Neuron (in vitro differentiated cells): Measurements from ENCODE around the gene TPSD1.

Experiments used
- H2AFZ ChIP-seq: one replicate; pipeline ENCODE4 v1.6.1; 2013; ENCODE audit warnings: low read depth, mild to moderate bottlenecking, inconsistent platforms, low read length, moderate library complexity
- H3K27me3 ChIP-seq: one replicate; pipeline ENCODE4 v1.6.1; 2013; ENCODE audit warnings: low read length; ENCODE audit not compliant: insufficient read depth
- H3K36me3 ChIP-seq: one replicate; pipeline ENCODE4 v1.6.1; 2013; ENCODE audit warnings: low read length; ENCODE audit not compliant: insufficient read depth
- H3K4me1 ChIP-seq: one replicate; pipeline ENCODE4 v1.6.1; 2013; ENCODE audit warnings: low read length; ENCODE audit not compliant: insufficient read depth
- H3K4me3 ChIP-seq: 2 replicates; pipeline ENCODE4 v1.5.1; 2013; ENCODE audit warnings: mild to moderate bottlenecking, low read length, moderate library complexity
- H3K9me3 ChIP-seq: one replicate; pipeline ENCODE4 v1.6.1; 2013; ENCODE audit warnings: low read length

Gene TPSD1

DNA sequence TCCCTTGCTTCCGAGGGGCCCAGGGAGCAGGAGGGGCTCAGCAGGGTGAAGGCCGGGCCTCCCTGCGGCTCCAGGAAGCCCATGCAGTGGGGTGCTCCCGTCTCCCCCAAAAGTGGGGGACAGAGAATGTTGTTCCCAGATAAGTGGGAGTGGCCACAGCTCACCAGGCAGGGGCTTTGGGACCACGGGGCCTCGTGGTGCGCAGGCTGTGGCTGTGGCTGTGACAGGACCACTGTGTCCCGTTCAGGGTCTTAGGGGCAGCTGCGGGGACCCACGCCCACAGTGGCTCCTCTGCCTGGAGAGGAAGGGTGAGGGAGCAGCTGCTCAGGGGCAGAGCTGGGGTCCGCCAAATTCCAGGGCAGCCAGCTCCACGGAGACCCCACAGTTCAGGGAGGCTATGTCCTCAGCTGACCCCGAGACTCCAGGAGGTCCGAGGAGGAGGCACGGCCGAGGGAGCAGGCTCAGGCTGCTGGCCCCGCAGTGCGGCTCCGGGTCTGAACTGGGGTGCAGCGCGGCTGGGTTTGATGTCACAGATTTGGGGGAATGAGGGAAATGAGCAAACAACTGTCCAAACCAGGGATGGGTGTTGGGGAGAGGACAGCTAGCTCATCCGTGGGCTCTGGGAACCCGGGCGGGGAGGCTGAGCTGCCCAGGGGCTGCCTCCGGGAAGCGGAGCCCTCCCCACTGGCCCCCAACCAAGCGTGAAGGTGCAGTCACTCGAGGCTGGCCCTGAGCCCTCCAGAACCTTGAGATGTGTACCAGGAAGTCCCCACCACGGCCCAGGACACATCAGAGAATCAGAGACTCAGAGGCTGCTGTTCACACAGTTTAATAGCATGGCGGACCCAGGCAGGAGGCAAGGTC, 23.4 kb downstream of the TPSD1 start:
- Histone ChIP-seq H3K4me1 (peaks cover 13% of the 10 kb centered on the region), H3K9me3 (no peaks in the 10 kb centered on the region), H2AFZ (no peak overlapping the region), H3K36me3 (no peaks in the 10 kb centered on the region), H3K27me3 (peaks cover 27% of the 10 kb centered on the region), H3K4me3 (no peak overlapping the region)

DNA sequence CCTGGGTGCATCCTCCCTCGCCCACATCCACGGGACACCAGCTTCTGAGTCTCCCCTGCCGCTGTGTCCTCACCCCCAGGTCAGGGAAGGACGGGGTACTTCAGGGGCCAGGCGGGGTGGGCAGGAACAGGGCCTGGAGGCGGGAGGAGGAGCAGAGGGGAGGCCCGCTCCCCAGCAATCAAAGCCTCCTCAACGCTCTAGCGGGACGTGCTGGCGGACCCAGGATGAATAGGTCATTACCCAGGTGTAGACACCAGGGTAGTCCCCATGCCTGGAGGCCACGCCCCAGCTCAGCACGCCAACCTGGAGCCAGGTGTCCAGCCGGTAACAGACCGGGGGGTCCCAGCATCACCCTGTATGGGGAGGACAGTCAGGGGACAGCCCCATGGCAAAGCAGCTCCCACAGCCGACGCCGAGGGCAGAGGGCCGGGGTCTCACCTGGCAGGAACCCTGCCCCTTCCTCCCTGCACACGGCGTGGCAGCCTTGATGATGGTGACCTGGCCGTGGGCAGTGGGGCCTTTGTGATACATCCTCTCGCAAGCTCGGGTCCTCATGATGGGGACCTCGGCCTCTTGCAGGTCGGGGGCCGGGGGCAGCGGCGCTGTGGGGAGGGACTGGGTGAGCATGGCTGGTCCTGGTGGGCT, 24.2 kb downstream of the TPSD1 start:
- Histone ChIP-seq H3K4me3 (no peak overlapping the region), H3K4me1 (peaks cover 13% of the 10 kb centered on the region), H3K36me3 (no peaks in the 10 kb centered on the region), H3K27me3 (peaks cover 27% of the 10 kb centered on the region), H3K9me3 (no peaks in the 10 kb centered on the region), H2AFZ (no peak overlapping the region)

DNA sequence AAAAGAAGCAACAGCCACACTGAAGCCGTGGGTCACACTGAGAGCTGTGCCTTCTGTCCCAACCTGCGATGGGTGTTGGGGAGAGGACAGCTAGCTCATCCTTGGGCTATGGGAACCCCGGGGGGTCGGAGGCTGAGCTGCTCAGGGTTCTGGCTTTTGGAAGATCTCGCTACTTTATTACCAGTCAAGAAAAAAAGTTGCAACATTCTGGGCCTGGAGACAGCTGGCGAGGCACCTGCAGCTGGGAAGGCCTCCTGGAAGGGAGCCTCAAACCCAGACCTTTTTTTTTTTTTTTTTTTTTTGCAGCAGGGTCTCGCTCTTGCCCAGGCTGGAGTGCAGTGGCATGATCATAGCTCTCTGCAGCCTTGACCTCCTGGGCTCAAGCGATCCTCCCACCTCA, 24.9 kb downstream of the TPSD1 start:
- Histone ChIP-seq H3K4me3 (no peak overlapping the region), H3K4me1 (peaks cover 13% of the 10 kb centered on the region), H2AFZ (no peak overlapping the region), H3K9me3 (no peaks in the 10 kb centered on the region), H3K36me3 (no peaks in the 10 kb centered on the region), H3K27me3 (peaks cover 34% of the 10 kb centered on the region)

DNA sequence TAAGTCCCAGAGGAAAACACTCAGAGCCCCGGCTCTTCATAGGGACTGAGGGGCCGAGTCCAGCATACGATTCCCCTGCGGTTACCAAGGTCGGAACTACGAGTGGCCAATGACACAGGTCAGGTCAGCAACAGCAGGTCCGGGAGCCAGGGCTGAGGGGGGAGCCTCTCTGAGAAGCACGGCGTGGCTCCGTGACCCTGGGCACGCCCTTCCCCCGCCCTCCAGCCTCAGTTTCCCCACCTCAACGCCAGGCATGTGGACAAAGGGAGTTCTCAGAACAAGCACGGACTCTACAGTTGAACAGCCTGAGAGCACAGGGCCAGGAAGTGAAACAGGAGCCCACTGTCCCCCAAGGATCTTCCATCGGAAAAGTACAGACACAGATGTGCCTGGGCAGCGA, 25.6 kb downstream of the TPSD1 start:
- H3K9me3 ChIP-seq = no peaks in the 10 kb centered on the region
- no peak overlapping the region for H3K4me3 ChIP-seq
- H3K4me1 ChIP-seq = peaks cover 13% of the 10 kb centered on the region
- peaks cover 41% of the 10 kb centered on the region for H3K27me3 ChIP-seq
- no peaks in the 10 kb centered on the region for H3K36me3 ChIP-seq
- no peak overlapping the region for H2AFZ ChIP-seq

DNA sequence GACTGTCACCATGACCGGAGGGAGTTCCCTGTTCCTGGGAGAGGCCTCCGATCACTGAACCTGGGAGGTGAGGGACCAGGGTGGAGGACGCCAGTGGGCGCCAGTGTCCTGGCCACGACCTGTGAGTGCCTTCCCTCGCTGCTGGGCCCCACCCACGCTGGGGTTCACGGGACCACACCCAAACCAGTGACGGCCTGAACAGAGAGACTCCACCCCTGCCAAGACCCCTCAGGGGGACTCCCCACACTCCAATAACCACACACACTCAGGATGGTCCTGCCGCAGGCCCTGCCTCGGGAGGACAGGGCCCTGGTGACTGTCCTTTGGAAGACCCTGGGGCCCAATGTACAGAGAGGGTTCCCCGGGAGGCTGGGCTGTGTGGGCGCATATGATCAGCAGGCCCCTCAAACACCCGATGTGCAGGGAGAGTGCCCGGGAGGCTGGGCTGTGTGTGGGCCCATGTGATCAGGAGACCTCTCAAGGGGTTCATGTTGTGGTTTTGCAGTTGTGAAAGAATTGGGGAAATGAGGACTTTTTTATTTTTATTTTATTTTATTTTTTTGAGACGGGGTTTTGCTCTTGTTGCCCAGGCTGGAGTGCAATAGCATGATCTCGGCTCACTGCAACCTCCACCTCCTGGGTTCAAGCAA, 26.6 kb downstream of the TPSD1 start:
- Histone ChIP-seq H3K36me3 (no peaks in the 10 kb centered on the region), H2AFZ (no peak overlapping the region), H3K4me3 (no peak overlapping the region), H3K27me3 (peaks cover 45% of the 10 kb centered on the region), H3K4me1 (peaks cover 13% of the 10 kb centered on the region), H3K9me3 (no peaks in the 10 kb centered on the region)

DNA sequence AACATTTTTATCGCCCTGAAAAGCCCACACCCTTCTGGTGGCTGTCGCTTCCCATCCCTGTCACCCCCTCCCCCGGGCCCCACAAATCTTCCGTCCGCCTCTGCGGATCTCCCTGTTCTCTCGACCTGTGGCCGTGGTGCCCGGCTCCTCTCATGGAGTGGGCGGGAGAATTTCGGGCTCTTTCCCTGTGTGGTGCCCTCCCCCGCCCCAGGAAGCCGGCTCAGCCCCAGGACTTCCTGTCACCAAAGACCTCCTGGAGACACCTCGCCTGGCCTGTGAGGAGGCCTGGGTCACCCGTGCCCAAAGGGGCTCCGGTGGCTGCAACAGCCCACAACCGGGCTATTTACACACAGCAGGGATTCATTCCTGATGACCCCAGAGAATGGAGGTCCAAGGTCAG, 27.4 kb downstream of the TPSD1 start:
- Histone ChIP-seq H3K9me3 (peaks cover 2% of the 10 kb centered on the region), H3K4me3 (no peak overlapping the region), H2AFZ (no peak overlapping the region), H3K36me3 (no peaks in the 10 kb centered on the region), H3K27me3 (peaks cover 50% of the 10 kb centered on the region), H3K4me1 (peaks cover 9% of the 10 kb centered on the region)

DNA sequence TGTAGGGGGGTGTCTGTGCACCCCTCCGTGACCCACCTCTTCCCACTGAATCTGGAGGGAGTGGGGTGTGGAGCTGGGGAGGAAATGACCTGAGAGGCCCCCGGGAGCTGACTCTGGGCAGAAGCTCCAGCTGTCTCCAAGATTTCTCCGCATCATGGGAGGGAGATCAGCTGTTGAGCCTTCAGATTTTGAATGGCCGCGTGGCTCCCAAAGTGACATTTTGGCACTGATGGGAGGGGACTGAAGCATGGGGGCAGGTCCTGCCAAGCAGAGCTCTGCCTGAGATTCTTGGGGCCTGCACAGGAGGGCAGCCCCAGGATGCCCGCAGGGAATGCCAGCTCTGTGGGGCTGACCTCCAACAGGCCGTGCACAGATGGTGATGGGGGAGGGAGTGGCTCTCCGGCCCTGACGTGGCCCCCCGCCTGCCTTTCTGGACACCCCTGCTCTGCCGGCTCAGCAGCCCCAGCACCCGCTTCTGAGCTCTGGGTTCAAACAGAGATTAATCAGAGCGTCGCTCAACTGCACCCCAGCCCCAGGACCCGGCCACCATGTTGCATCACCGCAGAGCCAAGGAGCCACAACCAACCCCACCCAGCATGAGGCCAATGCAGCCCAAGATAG, 28.2 kb downstream of the TPSD1 start:
- peaks cover under 1% of the 10 kb centered on the region for H3K4me1 ChIP-seq
- peaks cover 2% of the 10 kb centered on the region for H3K9me3 ChIP-seq
- peaks cover 57% of the 10 kb centered on the region for H3K27me3 ChIP-seq
- no peak overlapping the region for H2AFZ ChIP-seq
- no peaks in the 10 kb centered on the region for H3K36me3 ChIP-seq
- H3K4me3 ChIP-seq = no peak overlapping the region

DNA sequence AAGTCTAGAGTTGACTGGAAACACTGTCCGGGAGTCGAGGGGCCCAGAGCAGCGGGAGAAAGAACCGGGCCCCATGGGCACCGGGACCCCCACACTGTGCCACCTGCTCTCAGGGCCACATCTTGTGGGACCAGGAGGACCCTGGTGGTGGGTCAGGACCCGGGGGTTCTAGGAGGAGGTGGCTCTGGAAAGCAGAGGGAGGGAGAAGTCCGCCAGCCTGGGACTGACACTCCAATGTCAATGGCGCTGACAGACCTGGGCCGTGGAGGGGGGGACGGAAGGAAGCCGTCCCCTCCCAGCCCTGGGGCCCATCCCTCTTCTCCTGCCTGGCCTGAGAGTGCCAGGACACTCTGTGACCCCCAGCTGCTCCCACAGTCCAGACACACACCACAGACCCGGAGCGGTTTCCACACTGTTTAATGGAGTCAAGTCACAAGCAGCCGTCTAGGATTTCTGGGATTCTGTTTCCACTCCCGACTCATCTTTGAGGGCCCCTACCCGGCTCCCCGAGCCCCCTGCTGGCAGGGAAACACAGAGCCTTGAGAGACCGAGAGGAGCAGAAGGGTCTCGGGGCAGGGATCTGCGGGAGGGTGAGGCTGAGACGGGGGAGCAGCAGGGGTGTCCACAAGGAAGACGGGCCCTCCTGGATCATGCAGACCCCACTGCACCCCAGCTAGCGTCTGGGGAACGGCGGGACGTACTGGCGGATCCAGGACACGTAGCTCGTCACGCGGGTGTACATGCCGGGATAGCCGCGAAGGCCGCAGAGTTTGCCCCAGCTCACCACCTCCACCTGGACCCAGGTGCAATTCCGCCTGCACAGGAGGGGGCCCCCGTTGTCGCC, 30.0 kb downstream of the TPSD1 start:
- Histone ChIP-seq H3K4me1 (peaks cover 10% of the 10 kb centered on the region), H3K4me3 (no peak overlapping the region), H3K27me3 (peaks cover 68% of the 10 kb centered on the region), H3K9me3 (peaks cover 2% of the 10 kb centered on the region), H3K36me3 (no peaks in the 10 kb centered on the region), H2AFZ (no peak overlapping the region)

DNA sequence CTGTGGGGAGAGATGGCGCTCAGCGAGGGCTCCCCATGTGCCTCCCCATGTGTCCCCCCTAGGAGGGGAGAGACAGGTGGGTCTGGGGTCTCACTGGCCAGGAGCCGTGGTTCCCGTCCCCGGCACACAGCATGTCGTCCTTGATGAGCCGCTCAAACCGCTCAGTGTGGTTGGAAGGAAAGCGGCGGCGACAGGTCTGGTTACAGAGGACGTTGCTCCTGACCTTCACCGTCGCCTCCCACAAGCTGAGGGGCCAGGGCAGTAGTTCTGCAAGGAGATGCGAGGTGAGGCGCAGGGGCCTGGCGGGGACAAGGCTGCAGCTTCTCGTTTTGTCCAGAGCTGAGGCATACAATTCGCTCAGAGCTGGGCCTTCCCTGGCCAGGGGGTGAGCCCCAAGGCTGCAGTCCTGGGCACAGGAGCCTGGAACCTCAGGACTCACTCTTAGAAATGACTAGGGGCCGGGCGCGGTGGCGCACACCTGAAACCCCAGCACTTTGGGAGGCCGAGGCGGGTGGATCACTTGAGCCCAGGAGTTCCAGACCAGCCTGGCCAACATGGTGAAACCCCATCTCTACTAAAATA, 30.7 kb downstream of the TPSD1 start:
- H2AFZ ChIP-seq = no peak overlapping the region
- peaks cover 72% of the 10 kb centered on the region for H3K27me3 ChIP-seq
- peaks cover 2% of the 10 kb centered on the region for H3K9me3 ChIP-seq
- H3K4me3 ChIP-seq = no peak overlapping the region
- peaks cover 10% of the 10 kb centered on the region for H3K4me1 ChIP-seq
- no peaks in the 10 kb centered on the region for H3K36me3 ChIP-seq

DNA sequence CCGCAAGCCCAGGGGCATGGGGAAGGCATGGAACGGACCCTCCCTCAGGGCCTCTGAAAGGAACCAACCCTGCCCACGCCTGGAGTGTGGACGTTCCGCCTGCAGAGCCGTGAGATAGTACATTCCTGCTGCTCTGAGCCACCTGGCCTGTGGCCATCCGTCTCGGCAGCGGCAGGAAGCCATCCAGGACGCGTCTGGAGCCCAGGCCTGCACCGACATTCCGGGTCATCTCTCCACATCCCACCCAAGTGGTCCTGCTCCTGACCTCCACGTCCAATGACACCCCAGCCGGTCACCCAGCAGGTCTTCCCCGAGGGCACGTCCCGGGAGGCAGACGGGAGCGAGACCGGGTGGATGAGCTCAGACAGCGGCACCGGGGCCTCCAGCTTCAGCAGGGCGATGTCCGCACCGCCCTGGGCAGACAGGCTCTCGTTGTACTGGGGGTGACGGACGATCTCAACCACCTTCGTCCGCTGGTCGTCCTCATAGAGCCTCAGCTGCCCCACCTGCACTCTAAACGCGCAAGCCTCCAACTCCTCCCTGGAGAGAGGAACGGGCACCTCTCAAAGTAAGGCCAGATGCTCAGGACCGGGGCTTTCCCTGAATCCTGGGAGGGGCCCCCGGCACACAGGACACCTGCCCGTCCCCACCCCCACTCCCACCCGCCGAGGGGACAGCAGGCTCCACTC, 32.3 kb downstream of the TPSD1 start:
- no peaks in the 10 kb centered on the region for H3K36me3 ChIP-seq
- H3K9me3 ChIP-seq = peaks cover 2% of the 10 kb centered on the region
- H3K27me3 ChIP-seq = peaks cover 69% of the 10 kb centered on the region
- peaks cover 10% of the 10 kb centered on the region for H3K4me1 ChIP-seq
- no peak overlapping the region for H3K4me3 ChIP-seq
- H2AFZ ChIP-seq = no peak overlapping the region

DNA sequence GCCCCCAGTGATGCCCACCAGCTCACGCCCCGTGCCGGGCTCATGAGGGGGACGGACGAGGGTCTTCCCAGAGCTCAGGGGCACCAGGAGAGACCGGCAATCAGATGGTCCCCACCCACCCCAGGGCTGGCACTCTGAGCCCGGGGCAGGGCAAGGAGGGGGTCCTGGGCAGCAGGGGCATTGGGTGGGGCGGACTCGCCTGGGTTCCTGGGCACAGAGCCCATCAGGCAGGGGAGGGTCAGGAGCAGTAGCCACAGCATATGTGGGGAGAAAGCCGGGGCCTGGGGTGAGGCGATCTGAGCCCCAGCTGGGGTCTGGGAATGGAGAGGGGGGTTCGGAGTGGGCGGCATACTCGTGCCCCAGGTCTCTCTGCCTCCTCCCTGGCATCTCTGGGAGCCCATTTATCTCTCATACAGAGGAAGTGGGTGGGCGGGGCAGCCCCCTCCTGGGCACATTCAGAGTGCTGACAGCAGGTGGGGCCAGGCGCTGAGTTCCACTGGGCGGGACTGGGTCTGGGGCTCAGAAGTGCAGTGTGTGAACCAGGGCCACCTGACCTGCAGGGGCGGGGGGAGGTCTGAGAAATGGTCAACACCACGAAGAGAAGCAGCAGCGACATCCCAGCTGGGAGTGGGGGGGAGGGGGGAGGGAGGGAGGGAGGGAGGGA, 33.1 kb downstream of the TPSD1 start:
- Histone ChIP-seq H3K4me1 (peaks cover 13% of the 10 kb centered on the region), H3K4me3 (no peak overlapping the region), H2AFZ (no peak overlapping the region), H3K36me3 (no peaks in the 10 kb centered on the region), H3K27me3 (peaks cover 61% of the 10 kb centered on the region), H3K9me3 (peaks cover 2% of the 10 kb centered on the region)
